H9 (cell line): ENCODE data around the gene NCKAP5. TPM values are rescaled to one million over a fixed set of nuclear protein-coding genes. Genes with fewer than 3 reads are reported as not detected.

ENCODE experiments used
- DNase-seq: peaks from one replicate; pipeline ENCODE4 v3.0.0-alpha.2; 2017
- H2AFZ ChIP-seq: one replicate; pipeline ENCODE4 v1.6.1; 2013; ENCODE audit warnings: mild to moderate bottlenecking, low read length, control low read depth, moderate library complexity
- H2AK5ac ChIP-seq: 2 replicates; pipeline ENCODE4 v1.6.1; 2013; ENCODE audit warnings: low read length, control low read depth, mixed read lengths; ENCODE audit not compliant: insufficient read length
- H2BK120ac ChIP-seq: one replicate; pipeline ENCODE4 v1.6.1; 2013; ENCODE audit warnings: low read depth, mild to moderate bottlenecking, low read length, control low read depth, inconsistent platforms; ENCODE audit not compliant: poor library complexity, severe bottlenecking
- H2BK12ac ChIP-seq: 2 replicates; pipeline ENCODE4 v1.6.1; 2013; ENCODE audit warnings: low read length, control low read depth, mixed read lengths, low read depth; ENCODE audit not compliant: insufficient read length
- H2BK15ac ChIP-seq: 2 replicates; pipeline ENCODE4 v1.6.1; 2013; ENCODE audit warnings: low read depth, low read length, control low read depth
- H2BK20ac ChIP-seq: one replicate; pipeline ENCODE4 v1.6.1; 2013; ENCODE audit warnings: low read depth, mild to moderate bottlenecking, low read length, control low read depth, inconsistent platforms; ENCODE audit not compliant: poor library complexity, severe bottlenecking
- H2BK5ac ChIP-seq: 2 replicates; pipeline ENCODE4 v1.6.1; 2013; ENCODE audit warnings: low read length, control low read depth, mixed read lengths; ENCODE audit not compliant: insufficient read length
- H3K14ac ChIP-seq: 2 replicates; pipeline ENCODE4 v1.6.1; 2013; ENCODE audit warnings: low read length, control low read depth; ENCODE audit not compliant: insufficient read depth
- H3K18ac ChIP-seq: 2 replicates; pipeline ENCODE4 v1.6.1; 2013; ENCODE audit warnings: low read depth, mild to moderate bottlenecking, mixed read lengths, low read length, control low read depth; ENCODE audit not compliant: insufficient read length
- H3K23ac ChIP-seq: 2 replicates; pipeline ENCODE4 v1.6.1; 2013; ENCODE audit warnings: low read length, control low read depth, mixed read lengths, low read depth; ENCODE audit not compliant: insufficient read length
- H3K23me2 ChIP-seq: 2 replicates; pipeline ENCODE4 v1.6.1; 2013; ENCODE audit warnings: low read depth, mild to moderate bottlenecking, mixed read lengths, low read length, control low read depth; ENCODE audit not compliant: insufficient read length, poor library complexity, severe bottlenecking
- H3K27ac ChIP-seq: 2 replicates; pipeline ENCODE4 v1.5.1; 2013; ENCODE audit warnings: low read length, control low read depth, mixed read lengths, low read depth; ENCODE audit not compliant: insufficient read length
- H3K27me3 ChIP-seq: 2 replicates; pipeline ENCODE4 v1.6.1; 2013; ENCODE audit warnings: low read length, control low read depth, inconsistent platforms; ENCODE audit not compliant: insufficient read depth
- H3K4ac ChIP-seq: 2 replicates; pipeline ENCODE4 v1.6.1; 2013; ENCODE audit warnings: low read depth, mild to moderate bottlenecking, control low read depth, inconsistent platforms, low read length, moderate library complexity
- H3K4me1 ChIP-seq: 2 replicates; pipeline ENCODE4 v1.6.1; 2013; ENCODE audit warnings: low read length, control low read depth, inconsistent platforms; ENCODE audit not compliant: insufficient read depth
- H3K4me2 ChIP-seq: 2 replicates; pipeline ENCODE4 v1.6.1; 2013; ENCODE audit warnings: low read length, control low read depth, mixed read lengths; ENCODE audit not compliant: insufficient read length, insufficient read depth
- H3K56ac ChIP-seq: 2 replicates; pipeline ENCODE4 v1.6.1; 2013; ENCODE audit warnings: low read depth, mild to moderate bottlenecking, mixed read lengths, low read length, control low read depth; ENCODE audit not compliant: insufficient read length
- H3K79me1 ChIP-seq: 2 replicates; pipeline ENCODE4 v1.6.1; 2013; ENCODE audit warnings: low read depth, mild to moderate bottlenecking, moderate library complexity, low read length, control low read depth, inconsistent platforms; ENCODE audit not compliant: insufficient read depth, poor library complexity, severe bottlenecking
- H3K79me2 ChIP-seq: 2 replicates; pipeline ENCODE4 v1.6.1; 2013; ENCODE audit warnings: low read length, control low read depth, inconsistent platforms; ENCODE audit not compliant: insufficient read depth
- H3K9ac ChIP-seq: 2 replicates; pipeline ENCODE4 v1.6.1; 2013; ENCODE audit warnings: low read length, control low read depth, mixed read lengths; ENCODE audit not compliant: insufficient read length; ENCODE audit errors: extremely low read depth
- H3K9me3 ChIP-seq: one replicate; pipeline ENCODE4 v1.6.1; 2013; ENCODE audit warnings: low read depth, low read length, inconsistent platforms; ENCODE audit not compliant: control insufficient read depth
- H3T11ph ChIP-seq: one replicate; pipeline ENCODE4 v1.6.1; 2013; ENCODE audit warnings: mild to moderate bottlenecking, low read length, control low read depth, inconsistent platforms
- H4K20me1 ChIP-seq: one replicate; pipeline ENCODE4 v1.6.1; 2013; ENCODE audit not compliant: control insufficient read depth, insufficient read length, insufficient read depth
- H4K5ac ChIP-seq: 2 replicates; pipeline ENCODE4 v1.6.1; 2013; ENCODE audit warnings: low read depth, mild to moderate bottlenecking, mixed read lengths, low read length, control low read depth; ENCODE audit not compliant: insufficient read length
- H4K8ac ChIP-seq: replicated peaks from 2 replicates; pipeline ENCODE4 v1.6.1; 2013; ENCODE audit warnings: low read length, control low read depth, mixed read lengths, low read depth; ENCODE audit not compliant: insufficient read length
- H4K91ac ChIP-seq: 2 replicates; pipeline ENCODE4 v1.6.1; 2013; ENCODE audit warnings: low read depth, mild to moderate bottlenecking, moderate library complexity, mixed read lengths, low read length, control low read depth; ENCODE audit not compliant: insufficient read length
- H3K27ac Mint-ChIP-seq, 3 experiments: 2 replicates in 2 of 3; 3 replicates in 1 of 3; pipeline ENCODE4 v1.8.0; 2020 to 2021; ENCODE audit warnings: mixed read lengths in 3 of 3, mild to moderate bottlenecking in 1 of 3, moderate library complexity in 1 of 3
- H3K27me3 Mint-ChIP-seq: 2 replicates; pipeline ENCODE4 v1.8.0; 2021; ENCODE audit warnings: low read depth, mild to moderate bottlenecking, moderate library complexity, mixed read lengths
- H3K36me3 Mint-ChIP-seq, 3 experiments: 2 replicates in 2 of 3; 3 replicates in 1 of 3; pipeline ENCODE4 v1.8.0; 2020 to 2021; ENCODE audit warnings: low read depth in 3 of 3, mixed read lengths in 3 of 3; ENCODE audit not compliant: insufficient read depth in 1 of 3
- H3K4me1 Mint-ChIP-seq, 2 experiments: 2 replicates each; pipeline ENCODE4 v1.8.0; 2020; ENCODE audit warnings: mixed read lengths in 2 of 2
- H3K4me3 Mint-ChIP-seq, 2 experiments: 2 replicates in 1 of 2; 3 replicates in 1 of 2; pipeline ENCODE4 v1.8.0; 2020 to 2021; ENCODE audit warnings: mild to moderate bottlenecking in 2 of 2, mixed read lengths in 2 of 2, moderate library complexity in 1 of 2
- H3K9me3 Mint-ChIP-seq, 2 experiments: 2 replicates in 1 of 2; 3 replicates in 1 of 2; pipeline ENCODE4 v1.8.0; 2020; ENCODE audit warnings: mild to moderate bottlenecking in 2 of 2, mixed read lengths in 2 of 2, moderate library complexity in 1 of 2
- WGBS: extraction: QIAGEN DNeasy Blood & Tissue Kit; methylation state at CpG from one replicate; pipeline ENCODE4 v1.1.7; 2013; ENCODE audit warnings: missing lambda C conversion rate, low lambda C conversion rate, mixed read lengths; ENCODE audit not compliant: insufficient read length; ENCODE audit errors: extremely low coverage; 5-methylcytosine and 5-hydroxymethylcytosine counted together
- total RNA-seq: library from RNA; stranded (reverse); gene quantifications from 2 replicates; pipeline ENCODE4 v1.2.1, GENCODE V29; 2021
- TF ChIP-seq, protein P1 (sequence below): fragments of 200-600 bp; sonication (generic); conservative IDR thresholded peaks from 3 replicates; pipeline ENCODE4 v1.8.0; 2021; ENCODE audit warnings: antibody characterized with exemption, mild to moderate bottlenecking

Gene NCKAP5
- total RNA-seq, 1 experiment from 2014 or later = 0.26 TPM

DNA sequence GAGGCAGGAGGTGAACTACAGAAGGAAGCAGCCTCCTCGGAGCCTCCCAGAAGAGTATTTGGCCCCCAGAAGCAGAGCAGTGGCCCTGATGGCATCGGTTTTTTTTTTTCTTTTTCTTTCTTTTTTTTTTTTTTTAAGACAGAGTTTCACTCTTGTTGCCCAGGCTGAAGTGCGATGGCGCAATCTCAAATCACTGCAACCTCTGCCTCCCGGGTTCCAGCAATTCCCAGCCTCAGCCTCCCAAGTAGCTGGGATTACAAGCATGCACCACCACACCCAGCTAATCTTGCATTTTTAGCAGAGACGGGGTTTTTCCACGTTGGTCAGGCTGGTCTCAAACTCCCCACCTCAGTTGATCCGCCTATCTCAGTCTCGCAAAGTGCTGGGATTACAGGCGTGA lies 34.8 kb upstream of the NCKAP5 start:
- Histone ChIP-seq H3K14ac (no peak overlapping the region), H4K5ac (no peak overlapping the region), H2AFZ (no peak overlapping the region), H3K4me2 (no peak overlapping the region), H3K27ac (no peak overlapping the region), H3K4ac (no peak overlapping the region), H3K79me2 (peaks cover 2% of the 10 kb centered on the region; the same call in 1 of the 2 replicates), H2BK20ac (no peak overlapping the region), H4K91ac (no peak overlapping the region), H3K18ac (no peak overlapping the region), H3K23me2 (no peaks in the 10 kb centered on the region), H3K23ac (no peak overlapping the region), H4K8ac (no peak overlapping the region), H4K20me1 (no peaks in the 10 kb centered on the region), H2BK120ac (no peak overlapping the region), H2AK5ac (no peak overlapping the region), H3K56ac (no peak overlapping the region), H2BK15ac (no peak overlapping the region), H2BK5ac (no peak overlapping the region), H3K27me3 (no peaks in the 10 kb centered on the region), H3T11ph (no peak overlapping the region), H3K9me3 (no peaks in the 10 kb centered on the region), H3K79me1 (no peaks in the 10 kb centered on the region), H3K9ac (no peak overlapping the region), H3K4me1 (no peaks in the 10 kb centered on the region), H2BK12ac (no peak overlapping the region)
- WGBS = no CpG with 5 or more reads among the region's 10 CpGs
- H3K36me3 Mint-ChIP-seq = no peaks in the 10 kb centered on the region; a peak in 1 of 7 replicates
- H3K4me3 Mint-ChIP-seq = no peak overlapping the region
- TF ChIP-seq, protein P1, sequence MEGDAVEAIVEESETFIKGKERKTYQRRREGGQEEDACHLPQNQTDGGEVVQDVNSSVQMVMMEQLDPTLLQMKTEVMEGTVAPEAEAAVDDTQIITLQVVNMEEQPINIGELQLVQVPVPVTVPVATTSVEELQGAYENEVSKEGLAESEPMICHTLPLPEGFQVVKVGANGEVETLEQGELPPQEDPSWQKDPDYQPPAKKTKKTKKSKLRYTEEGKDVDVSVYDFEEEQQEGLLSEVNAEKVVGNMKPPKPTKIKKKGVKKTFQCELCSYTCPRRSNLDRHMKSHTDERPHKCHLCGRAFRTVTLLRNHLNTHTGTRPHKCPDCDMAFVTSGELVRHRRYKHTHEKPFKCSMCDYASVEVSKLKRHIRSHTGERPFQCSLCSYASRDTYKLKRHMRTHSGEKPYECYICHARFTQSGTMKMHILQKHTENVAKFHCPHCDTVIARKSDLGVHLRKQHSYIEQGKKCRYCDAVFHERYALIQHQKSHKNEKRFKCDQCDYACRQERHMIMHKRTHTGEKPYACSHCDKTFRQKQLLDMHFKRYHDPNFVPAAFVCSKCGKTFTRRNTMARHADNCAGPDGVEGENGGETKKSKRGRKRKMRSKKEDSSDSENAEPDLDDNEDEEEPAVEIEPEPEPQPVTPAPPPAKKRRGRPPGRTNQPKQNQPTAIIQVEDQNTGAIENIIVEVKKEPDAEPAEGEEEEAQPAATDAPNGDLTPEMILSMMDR = no peak
- no peaks in the 10 kb centered on the region for H3K9me3 Mint-ChIP-seq
- DNase-seq = no peak
- peaks cover 18 to 21% of the 10 kb centered on the region in 2 experiments for H3K4me1 Mint-ChIP-seq
- H3K27ac Mint-ChIP-seq = peak overlapping the region in 1 of 3 experiments; percentile 86; a peak in 1 of 7 replicates
- no peaks in the 10 kb centered on the region for H3K27me3 Mint-ChIP-seq
